Urothelium cell line (cell line): ENCODE data around the gene MEGF6.

Source experiments
- DNase-seq: peaks from one replicate; pipeline ENCODE4 v3.0.0; 2011; ENCODE audit warnings: low spot score, mixed read lengths
- FAIRE-seq: peaks from 2 replicates; lab custom pipeline; 2011; peaks lifted over from hg19 to GRCh38; lab: Jason Lieb, UNC

The MEGF6 gene

GRCh38 chr1:3453203-3453761, 158.0 kb downstream of the MEGF6 start:
- DNase-seq (peak; percentile 80), FAIRE-seq (no peak)

- no peak for FAIRE-seq
- DNase-seq, result no peak
These were observed 158.5 kb downstream of the MEGF6 start for GRCh38 chr1:3452866-3453175.

GRCh38 chr1:3451994-3452865, 159.1 kb downstream of the MEGF6 start:
- no peak for FAIRE-seq
- no peak for DNase-seq

GRCh38 chr1:3450983-3451382, 160.3 kb downstream of the MEGF6 start:
- no peak for FAIRE-seq
- DNase-seq, result no peak

GRCh38 chr1:3450202-3450863, 161.0 kb downstream of the MEGF6 start:
- no peak for DNase-seq
- no peak for FAIRE-seq

GRCh38 chr1:3444736-3445135, 166.6 kb downstream of the MEGF6 start:
- FAIRE-seq, result no peak

GRCh38 chr1:3444298-3444697, 167.0 kb downstream of the MEGF6 start:
- FAIRE-seq (no peak), DNase-seq (no peak)

More at GRCh38 chr1:3444736-3445135, 166.6 kb downstream of the MEGF6 start:
- no peak for DNase-seq

GRCh38 chr1:3443807-3444206, 167.5 kb downstream of the MEGF6 start:
- no peak for DNase-seq
- FAIRE-seq, result no peak

GRCh38 chr1:3442901-3443300, 168.4 kb downstream of the MEGF6 start:
- FAIRE-seq, result no peak
- DNase-seq, result no peak

- DNase-seq, result no peak
- no peak for FAIRE-seq
These were observed 169.0 kb downstream of the MEGF6 start for GRCh38 chr1:3442331-3442730.

GRCh38 chr1:3441880-3442279, 169.4 kb downstream of the MEGF6 start:
- FAIRE-seq (no peak), DNase-seq (no peak)

- FAIRE-seq (no peak), DNase-seq (no peak)
These were observed 169.9 kb downstream of the MEGF6 start for GRCh38 chr1:3441410-3441847.

- FAIRE-seq, result no peak
These were observed 170.4 kb downstream of the MEGF6 start for GRCh38 chr1:3440711-3441409.

GRCh38 chr1:3440300-3440681, 171.0 kb downstream of the MEGF6 start:
- FAIRE-seq, result no peak
- no peak for DNase-seq

More at GRCh38 chr1:3440711-3441409, 170.4 kb downstream of the MEGF6 start:
- no peak for DNase-seq
